Endodermal cell (in vitro differentiated cells): Measurements from ENCODE around the gene GET4. TPM values are rescaled to one million over a fixed set of nuclear protein-coding genes. Genes with fewer than 3 reads are reported as not detected.

Experiments
- DNase-seq: peaks from one replicate; pipeline ENCODE4 v3.0.0-alpha.2; 2017
- H3K27ac ChIP-seq: 2 replicates; pipeline ENCODE4 v1.5.1; 2013; ENCODE audit warnings: mild to moderate bottlenecking, low read depth, low read length, moderate library complexity
- H3K27me3 ChIP-seq: 2 replicates; pipeline ENCODE4 v1.6.1; 2013; ENCODE audit warnings: mild to moderate bottlenecking, low read length, moderate library complexity; ENCODE audit not compliant: insufficient read depth, control insufficient read depth, poor library complexity, severe bottlenecking
- H3K36me3 ChIP-seq: 2 replicates; pipeline ENCODE4 v1.7.0; 2013; ENCODE audit warnings: mild to moderate bottlenecking, low read length, moderate library complexity; ENCODE audit not compliant: control insufficient read depth, insufficient read depth
- H3K4me1 ChIP-seq: one replicate; pipeline ENCODE4 v1.7.0; 2013; ENCODE audit warnings: low read length; ENCODE audit not compliant: control insufficient read depth, insufficient read depth
- H3K4me3 ChIP-seq: 2 replicates; pipeline ENCODE4 v1.5.1; 2013; ENCODE audit warnings: mild to moderate bottlenecking, low read length, moderate library complexity
- H3K9ac ChIP-seq: 2 replicates; pipeline ENCODE4 v1.6.1; 2013; ENCODE audit warnings: mild to moderate bottlenecking, low read length, moderate library complexity; ENCODE audit not compliant: poor library complexity, severe bottlenecking; ENCODE audit errors: extremely low read depth
- H3K9me3 ChIP-seq: 2 replicates; pipeline ENCODE4 v1.6.1; 2013; ENCODE audit warnings: mild to moderate bottlenecking, low read length, moderate library complexity; ENCODE audit not compliant: control insufficient read depth
- H3K27ac Mint-ChIP-seq: 2 replicates; pipeline ENCODE4 v1.8.0; 2020; ENCODE audit warnings: mixed read lengths
- H3K27me3 Mint-ChIP-seq: 2 replicates; pipeline ENCODE4 v1.8.0; 2021; ENCODE audit warnings: mild to moderate bottlenecking, mixed read lengths; ENCODE audit not compliant: insufficient read depth
- H3K36me3 Mint-ChIP-seq: 2 replicates; pipeline ENCODE4 v1.8.0; 2020; ENCODE audit warnings: low read depth, mixed read lengths
- H3K4me1 Mint-ChIP-seq: 2 replicates; pipeline ENCODE4 v1.8.0; 2020; ENCODE audit warnings: mixed read lengths
- H3K4me3 Mint-ChIP-seq: 2 replicates; pipeline ENCODE4 v1.8.0; 2020; ENCODE audit warnings: mild to moderate bottlenecking, moderate library complexity, mixed read lengths
- H3K9me3 Mint-ChIP-seq: 2 replicates; pipeline ENCODE4 v1.8.0; 2020; ENCODE audit warnings: mild to moderate bottlenecking, mixed read lengths
- CTCF ChIP-seq: fragments of 200-600 bp; sonication (generic); conservative IDR thresholded peaks from 2 replicates; pipeline ENCODE4 v1.5.0; 2021; ENCODE audit warnings: antibody characterized with exemption, mild to moderate bottlenecking
- WGBS, 2 experiments: methylation state at CpG; one replicate each; pipeline versions ENCODE4 v1.1.5 to v1.1.7; 2013; ENCODE audit warnings: missing lambda C conversion rate in 2 of 2, mixed read lengths in 1 of 2; ENCODE audit not compliant: insufficient coverage in 1 of 2, insufficient read length in 1 of 2; 5-methylcytosine and 5-hydroxymethylcytosine counted together
- total RNA-seq, 2 donors: library from RNA; stranded (reverse); fragmentation: NEBNext Ultra II Directional in 1 of 2; extraction: Animal tissue kit (Norgen Biotek cat#: 25700) in 1 of 2; gene quantifications; 2 replicates in 1 of 2; 3 replicates in 1 of 2; pipeline ENCODE4 v1.2.1, GENCODE V29; 2021

The GET4 gene
- total RNA-seq, 2 donors from 2014 or later: 73.3 to 84.3 TPM

- Mint-ChIP-seq H3K4me1 (no peaks in the 10 kb centered on the region), H3K36me3 (no peaks in the 10 kb centered on the region), H3K4me3 (no peak overlapping the region), H3K27me3 (peaks cover 2% of the 10 kb centered on the region), H3K9me3 (peaks cover 4% of the 10 kb centered on the region), H3K27ac (no peak overlapping the region)
- DNase-seq: peak; percentile 63
- Histone ChIP-seq H3K4me1 (no peaks in the 10 kb centered on the region), H3K27me3 (peaks cover under 1% of the 10 kb centered on the region), H3K27ac (no peak overlapping the region), H3K36me3 (no peaks in the 10 kb centered on the region), H3K9me3 (no peaks in the 10 kb centered on the region), H3K9ac (no peak overlapping the region), H3K4me3 (no peak overlapping the region)
- 91 to 94% methylated on average over 28 to 46 of the region's 46 CpGs for WGBS, 2 experiments
- TF ChIP-seq CTCF: no peak
Observed at GRCh38 chr7:935164-935873, 59.0 kb downstream of the GET4 start.

- no peaks in the 10 kb centered on the region for H3K9me3 ChIP-seq
- H3K4me1 ChIP-seq: no peaks in the 10 kb centered on the region
- WGBS, 2 experiments: 92% methylated on average over 26 to 28 of the region's 28 CpGs
- H3K36me3 ChIP-seq: no peaks in the 10 kb centered on the region
- Mint-ChIP-seq H3K9me3 (peaks cover 8% of the 10 kb centered on the region), H3K36me3 (no peaks in the 10 kb centered on the region), H3K4me3 (no peak overlapping the region), H3K27ac (no peak overlapping the region), H3K4me1 (no peaks in the 10 kb centered on the region), H3K27me3 (peaks cover 6% of the 10 kb centered on the region)
- no peak overlapping the region for H3K27ac ChIP-seq
- no peak for TF ChIP-seq CTCF
- no peak overlapping the region for H3K4me3 ChIP-seq
- peaks cover 7% of the 10 kb centered on the region for H3K27me3 ChIP-seq
- DNase-seq: no peak
- H3K9ac ChIP-seq: no peak overlapping the region
Observed at GRCh38 chr7:935874-936385, 59.6 kb downstream of the GET4 start.

- H3K27ac Mint-ChIP-seq: peak overlapping the region; percentile 55
- Histone ChIP-seq H3K36me3 (no peaks in the 10 kb centered on the region), H3K4me3 (no peak overlapping the region), H3K27me3 (peaks cover 13% of the 10 kb centered on the region), H3K27ac (no peak overlapping the region), H3K9ac (no peak overlapping the region), H3K9me3 (no peaks in the 10 kb centered on the region), H3K4me1 (no peaks in the 10 kb centered on the region)
- no peaks in the 10 kb centered on the region for H3K4me1 Mint-ChIP-seq
- no peak for DNase-seq
- 87 to 92% methylated on average over 10 to 22 of the region's 22 CpGs for WGBS, 2 experiments
- TF ChIP-seq CTCF: no peak
- H3K36me3 Mint-ChIP-seq: no peaks in the 10 kb centered on the region
- H3K9me3 Mint-ChIP-seq: peaks cover 8% of the 10 kb centered on the region
- no peak overlapping the region for H3K4me3 Mint-ChIP-seq
- H3K27me3 Mint-ChIP-seq: peaks cover 12% of the 10 kb centered on the region
Observed at GRCh38 chr7:936386-937054, 60.2 kb downstream of the GET4 start.
